HEK293 (cell line): Measurements from ENCODE around the gene ADGB.

ENCODE experiments used
- CTCF ChIA-PET: fragments of 350-600 bp; formaldehyde crosslinking; extraction: SDS; loops from one replicate; lab custom pipeline; 2021; ENCODE audit warnings: antibody characterized with exemption; lab: Yijun Ruan, JAX
- POLR2A ChIA-PET: fragments of 300-600 bp; formaldehyde crosslinking; extraction: SDS; loops from one replicate; lab custom pipeline; 2020; ENCODE audit warnings: antibody characterized with exemption, inconsistent platforms; lab: Yijun Ruan, JAX
- H3K27ac ChIP-seq: fragments of 200-500 bp; sonication (Bioruptor generic); 2 replicates; pipeline ENCODE4 v1.5.1; 2014; ENCODE audit warnings: low read depth, low read length, control low read depth, inconsistent platforms; ENCODE audit errors: extremely low read depth
- H3K36me3 ChIP-seq, 2 experiments: fragments of 200-500 bp in 1 of 2; sonication (Bioruptor generic) in 1 of 2; 1 replicate in 1 of 2; 2 replicates in 1 of 2; pipeline ENCODE4 v1.5.1; 2014 to 2017; ENCODE audit warnings: inconsistent platforms in 2 of 2, low read length in 2 of 2; ENCODE audit not compliant: control insufficient read depth in 2 of 2, insufficient read depth in 1 of 2
- H3K4me1 ChIP-seq: fragments of 200-500 bp; sonication (Bioruptor generic); 2 replicates; pipeline ENCODE4 v1.5.1; 2014; ENCODE audit warnings: mild to moderate bottlenecking, low read length, inconsistent platforms; ENCODE audit not compliant: control insufficient read depth, insufficient read depth
- H3K4me3 ChIP-seq: 2 replicates; pipeline ENCODE4 v1.5.1; 2011; ENCODE audit warnings: low read depth, mild to moderate bottlenecking, control low read depth, low read length, moderate library complexity
- H3K9me3 ChIP-seq: fragments of 200-500 bp; sonication (Bioruptor generic); 2 replicates; pipeline ENCODE4 v1.5.1; 2014; ENCODE audit warnings: low read depth, low read length, inconsistent platforms; ENCODE audit not compliant: control insufficient read depth, insufficient read depth
- KLF7 ChIP-seq: fragments of 450-650 bp; formaldehyde crosslinking; IDR thresholded peaks from 2 replicates; pipeline ENCODE4 v1.5.1; 2016; ENCODE audit warnings: missing biosample characterization, missing genetic modification characterization, borderline replicate concordance
- KLF9 ChIP-seq: fragments of 450-650 bp; formaldehyde crosslinking; IDR thresholded peaks from 2 replicates; pipeline ENCODE4 v1.5.1; 2016; ENCODE audit warnings: missing biosample characterization, missing genetic modification characterization, low read depth
- PRDM4 ChIP-seq: fragments of 450-650 bp; formaldehyde crosslinking; IDR thresholded peaks from 2 replicates; pipeline ENCODE4 v1.5.1; 2017; ENCODE audit warnings: missing biosample characterization, missing genetic modification characterization
- SP2 ChIP-seq: fragments of 450-650 bp; formaldehyde crosslinking; IDR thresholded peaks from 2 replicates; pipeline ENCODE4 v1.5.1; 2016; ENCODE audit warnings: missing biosample characterization, missing genetic modification characterization
- ZBTB11 ChIP-seq: fragments of 450-650 bp; formaldehyde crosslinking; conservative IDR thresholded peaks from 2 replicates; pipeline ENCODE4 v1.5.1; 2016; ENCODE audit warnings: low read depth, missing biosample characterization, missing genetic modification characterization
- ZBTB44 ChIP-seq: fragments of 450-650 bp; IDR thresholded peaks from 2 replicates; pipeline ENCODE4 v1.5.1; 2018; ENCODE audit warnings: missing biosample characterization, mild to moderate bottlenecking, missing genetic modification characterization
- ZNF121 ChIP-seq: fragments of 450-650 bp; formaldehyde crosslinking; IDR thresholded peaks from 2 replicates; pipeline ENCODE4 v1.5.1; 2016; ENCODE audit warnings: missing biosample characterization, missing genetic modification characterization
- ZNF18 ChIP-seq: fragments of 450-650 bp; formaldehyde crosslinking; IDR thresholded peaks from 2 replicates; pipeline ENCODE4 v1.5.1; 2016; ENCODE audit warnings: missing biosample characterization, missing genetic modification characterization
- ZNF266 ChIP-seq: fragments of 450-650 bp; formaldehyde crosslinking; IDR thresholded peaks from 2 replicates; pipeline ENCODE4 v1.5.1; 2016; ENCODE audit warnings: missing biosample characterization, missing genetic modification characterization, low read depth
- ZNF292 ChIP-seq: fragments of 450-650 bp; formaldehyde crosslinking; IDR thresholded peaks from 2 replicates; pipeline ENCODE4 v1.5.1; 2016; ENCODE audit warnings: low read depth, missing biosample characterization, missing genetic modification characterization, borderline replicate concordance
- ZNF311 ChIP-seq: fragments of 450-650 bp; formaldehyde crosslinking; IDR thresholded peaks from 2 replicates; pipeline ENCODE4 v1.5.1; 2017; ENCODE audit warnings: missing biosample characterization, missing genetic modification characterization, borderline replicate concordance
- ZNF521 ChIP-seq: fragments of 450-650 bp; formaldehyde crosslinking; IDR thresholded peaks from 2 replicates; pipeline ENCODE4 v1.5.1; 2017; ENCODE audit warnings: missing biosample characterization, mild to moderate bottlenecking, missing genetic modification characterization
- ZNF549 ChIP-seq: fragments of 450-650 bp; IDR thresholded peaks from 2 replicates; pipeline ENCODE4 v1.5.1; 2018; ENCODE audit warnings: missing biosample characterization, missing genetic modification characterization, mild to moderate bottlenecking, inconsistent platforms, moderate library complexity
- ZNF580 ChIP-seq: fragments of 450-650 bp; formaldehyde crosslinking; IDR thresholded peaks from 2 replicates; pipeline ENCODE4 v1.5.1; 2016; ENCODE audit warnings: missing biosample characterization, missing genetic modification characterization
- ZNF585B ChIP-seq: fragments of 450-650 bp; formaldehyde crosslinking; IDR thresholded peaks from 2 replicates; pipeline ENCODE4 v1.5.1; 2016; ENCODE audit warnings: missing biosample characterization, missing genetic modification characterization
- ZNF645 ChIP-seq: fragments of 450-650 bp; formaldehyde crosslinking; IDR thresholded peaks from 2 replicates; pipeline ENCODE4; 2016; ENCODE audit warnings: missing biosample characterization, missing genetic modification characterization
- ZNF670 ChIP-seq: fragments of 450-650 bp; formaldehyde crosslinking; IDR thresholded peaks from 2 replicates; pipeline ENCODE4 v1.5.1; 2016; ENCODE audit warnings: missing biosample characterization, missing genetic modification characterization, low read depth
- ZNF701 ChIP-seq: fragments of 450-650 bp; formaldehyde crosslinking; IDR thresholded peaks from 2 replicates; pipeline ENCODE4 v1.5.1; 2016; ENCODE audit warnings: missing biosample characterization, missing genetic modification characterization

The ADGB gene

GRCh38 chr6:146620655-146621054, 21.9 kb downstream of the ADGB start:
- no peak for TF ChIP-seq ZNF521
- TF ChIP-seq ZNF580: no peak
- CTCF ChIA-PET: no interaction called here
- no peaks in the 10 kb centered on the region for H3K4me1 ChIP-seq
- no peak overlapping the region for H3K27ac ChIP-seq
- H3K9me3 ChIP-seq: no peaks in the 10 kb centered on the region
- no peaks in the 10 kb centered on the region for H3K36me3 ChIP-seq
- POLR2A ChIA-PET: no interaction called here
- H3K4me3 ChIP-seq: no peak overlapping the region

GRCh38 chr6:146628350-146628749, 29.6 kb downstream of the ADGB start:
- ChIA-PET POLR2A (no interaction called here), CTCF (no interaction called here)
- no peak overlapping the region for H3K4me3 ChIP-seq
- no peaks in the 10 kb centered on the region for H3K4me1 ChIP-seq
- no peak overlapping the region for H3K27ac ChIP-seq
- no peaks in the 10 kb centered on the region for H3K9me3 ChIP-seq
- no peak for TF ChIP-seq PRDM4
- no peak for TF ChIP-seq ZNF266 (tag by site-specific recombination)
- no peaks in the 10 kb centered on the region for H3K36me3 ChIP-seq

GRCh38 chr6:146634022-146634421, 35.2 kb downstream of the ADGB start:
- Histone ChIP-seq H3K9me3 (no peaks in the 10 kb centered on the region), H3K4me3 (no peak overlapping the region), H3K27ac (no peak overlapping the region), H3K36me3 (no peaks in the 10 kb centered on the region), H3K4me1 (no peaks in the 10 kb centered on the region)
- POLR2A ChIA-PET: no interaction called here
- CTCF ChIA-PET: interaction anchor here (0.6 kb wide), 1 partner anchor 678 kb away, joined by 4 read pairs; no protein-coding TSS in a partner anchor
- no peak for TF ChIP-seq KLF7 (tag by site-specific recombination)
- TF ChIP-seq ZNF311 (tag by site-specific recombination): no peak
- TF ChIP-seq ZNF292 (tag by site-specific recombination): no peak
- TF ChIP-seq SP2 (tag by site-specific recombination): no peak
- TF ChIP-seq ZBTB11: no peak
- TF ChIP-seq ZNF701 (tag by site-specific recombination): no peak
- no peak for TF ChIP-seq ZNF121 (tag by site-specific recombination)
- TF ChIP-seq ZNF585B (tag by site-specific recombination): no peak
- no peak for TF ChIP-seq PRDM4
- no peak for TF ChIP-seq KLF9 (tag by site-specific recombination)
- TF ChIP-seq ZNF645 (tag by site-specific recombination): no peak
- TF ChIP-seq ZBTB44 (tag by site-specific recombination): no peak
- no peak for TF ChIP-seq ZNF549 (tag by site-specific recombination)
- TF ChIP-seq ZNF670: no peak
- TF ChIP-seq ZNF18 (tag by site-specific recombination): no peak
